ES-I3 (cell line): ENCODE measurements around the gene PTMA.
"Not testable (repeated sequence)": the region's sequence is repeated elsewhere in the genome, so short reads cannot be mapped to it uniquely, and the experiment has no call there.

ENCODE experiments used
- H3K36me3 ChIP-seq: 2 replicates; pipeline ENCODE4 v1.6.1; 2013; ENCODE audit warnings: mild to moderate bottlenecking, low read length, control low read depth, moderate library complexity; ENCODE audit not compliant: insufficient read depth
- H3K4me1 ChIP-seq: 2 replicates; pipeline ENCODE4 v1.6.1; 2013; ENCODE audit warnings: mild to moderate bottlenecking, control low read depth, low read length; ENCODE audit not compliant: insufficient read depth
- H3K9ac ChIP-seq: 2 replicates; pipeline ENCODE4 v1.6.1; 2013; ENCODE audit warnings: low read depth, mild to moderate bottlenecking, low read length, moderate library complexity
- H3K9me3 ChIP-seq: 2 replicates; pipeline ENCODE4 v1.6.1; 2013; ENCODE audit warnings: mild to moderate bottlenecking, low read length, moderate library complexity; ENCODE audit not compliant: control insufficient read depth, insufficient read depth

Gene PTMA

DNA sequence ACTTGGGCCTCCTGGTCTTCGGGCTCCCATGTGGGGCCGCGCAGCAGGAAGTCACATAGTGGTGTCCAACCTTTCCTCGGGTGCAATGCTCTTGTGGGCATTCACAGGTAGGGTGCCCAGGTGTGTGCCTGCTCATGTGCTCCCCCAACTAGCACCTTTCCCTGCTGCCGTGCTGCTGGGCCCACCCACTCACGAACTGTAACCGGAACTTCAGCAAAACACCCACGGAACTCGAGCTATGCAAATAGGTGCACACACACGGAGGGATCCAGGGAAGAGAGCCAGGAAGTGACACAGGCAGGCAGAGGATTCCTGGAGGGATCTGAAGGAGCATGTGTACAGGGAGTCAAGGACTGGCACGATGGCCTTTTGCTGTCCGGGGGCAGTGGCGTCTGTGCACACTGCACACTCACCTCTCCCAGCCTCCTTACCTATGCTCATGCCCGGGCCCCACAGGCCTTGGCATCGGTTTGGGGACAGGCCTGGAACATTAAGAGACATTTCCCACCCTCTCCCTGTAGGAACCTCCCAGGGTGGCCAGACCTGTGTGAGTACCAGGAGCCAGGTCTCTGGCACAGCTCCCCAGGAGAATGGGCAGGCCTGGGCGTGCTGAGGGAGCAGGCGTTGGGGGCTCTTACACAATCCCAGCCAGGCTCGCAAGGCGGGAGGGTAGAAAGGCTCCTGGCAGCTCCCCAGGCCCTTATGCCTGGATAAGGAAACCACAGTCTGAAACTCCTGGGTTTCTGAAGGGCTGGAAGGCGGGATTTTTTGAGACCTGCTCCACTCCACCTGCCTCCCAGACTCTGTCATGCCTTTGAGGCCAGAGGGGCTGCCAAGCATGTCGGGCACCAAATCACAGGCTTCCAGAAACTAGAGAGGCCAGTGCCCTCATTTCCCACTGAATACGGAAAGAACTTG lies 6.6 kb upstream of the PTMA start:
- Histone ChIP-seq H3K36me3 (no peaks in the 10 kb centered on the region), H3K4me1 (peaks cover 4% of the 10 kb centered on the region; the same call in 1 of the 2 replicates), H3K9me3 (no peaks in the 10 kb centered on the region), H3K9ac (no peak overlapping the region)

DNA sequence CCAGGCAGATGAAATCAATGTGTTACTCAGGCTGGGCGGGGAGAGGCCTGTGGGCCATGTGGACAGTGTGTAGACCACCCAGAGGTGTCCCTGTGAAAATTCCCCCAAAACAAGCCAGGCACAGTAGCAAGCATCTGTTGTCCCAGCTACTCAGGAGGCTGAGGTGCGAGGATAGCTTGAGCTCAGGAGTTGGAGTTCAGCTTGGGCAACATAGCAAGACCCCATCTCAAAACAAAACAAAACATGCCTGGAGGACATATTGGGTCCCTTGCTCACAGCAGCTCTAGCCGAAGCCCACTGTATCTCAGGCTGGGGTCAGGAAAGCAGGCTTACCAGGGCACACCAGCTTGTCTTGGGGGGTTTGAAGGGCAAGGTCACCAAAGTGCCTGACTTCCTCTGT lies 4.3 kb upstream of the PTMA start:
- no peak overlapping the region for H3K9ac ChIP-seq
- peaks cover 4% of the 10 kb centered on the region; the same call in 1 of the 2 replicates for H3K4me1 ChIP-seq
- H3K36me3 ChIP-seq: no peaks in the 10 kb centered on the region
- H3K9me3 ChIP-seq: no peaks in the 10 kb centered on the region

DNA sequence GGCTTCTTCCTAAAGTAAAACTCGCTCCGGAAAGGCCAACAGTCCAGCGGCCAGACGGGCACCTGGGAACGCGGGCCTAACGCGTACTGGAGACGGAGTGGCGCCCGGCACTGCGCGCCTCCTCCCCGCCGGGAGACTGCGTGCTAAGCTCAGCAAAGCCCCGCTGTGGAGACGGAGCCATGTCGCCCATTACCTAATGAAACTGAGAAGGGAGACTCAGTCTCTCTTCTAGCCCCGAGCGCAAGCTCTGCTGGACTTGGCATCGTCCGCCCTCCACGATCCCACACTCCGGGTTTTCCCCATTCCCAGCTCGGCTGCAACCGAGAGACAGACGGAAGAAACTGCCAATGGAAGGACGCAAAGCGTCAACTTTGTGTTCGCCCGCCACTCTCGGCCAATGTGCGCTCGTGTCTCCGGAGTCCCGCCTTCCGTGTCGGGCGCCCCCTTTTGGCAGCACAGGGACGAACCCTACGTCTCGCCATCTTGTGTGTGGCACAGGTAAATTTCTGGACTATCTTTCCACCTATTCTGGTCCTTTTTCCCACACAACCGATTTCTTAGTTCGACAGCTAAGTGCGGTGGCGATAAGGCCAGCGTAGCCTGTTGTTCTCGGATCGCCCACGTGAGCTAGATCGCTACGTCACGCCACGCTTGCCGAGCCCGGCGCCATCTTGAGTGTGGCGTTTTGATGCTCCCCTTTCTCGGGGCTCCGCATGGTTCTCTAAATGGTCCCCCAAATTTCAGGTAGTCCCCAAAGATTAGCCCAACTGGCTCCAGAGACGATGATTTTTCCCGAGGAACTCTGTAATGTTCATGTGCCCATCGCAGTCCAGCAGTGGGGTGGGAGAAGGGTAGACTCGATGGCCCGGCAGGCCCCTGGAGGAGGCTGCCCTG lies 1.3 kb upstream of the PTMA start:
- Histone ChIP-seq H3K36me3 (peaks cover 9% of the 10 kb centered on the region), H3K9ac (peak overlapping the region; percentile 90), H3K9me3 (no peaks in the 10 kb centered on the region), H3K4me1 (peaks cover 7% of the 10 kb centered on the region; the same call in 1 of the 2 replicates)

DNA sequence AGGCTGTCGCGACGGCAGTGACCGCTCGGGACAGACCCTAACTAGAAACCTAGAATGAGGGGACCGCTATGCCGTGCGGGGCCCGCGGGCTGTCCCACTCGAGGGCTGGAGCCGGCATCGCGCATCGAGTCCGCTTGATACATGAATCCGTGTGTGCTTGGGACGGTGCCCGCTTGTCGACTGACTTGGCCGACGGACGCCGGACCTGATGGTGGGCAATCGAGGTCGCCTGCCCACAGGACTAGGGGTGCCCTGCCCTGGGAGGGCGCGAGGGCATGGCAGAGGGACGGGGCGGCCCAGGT lies 749 bp upstream of the PTMA start:
- Histone ChIP-seq H3K36me3 (peaks cover 15% of the 10 kb centered on the region), H3K4me1 (peaks cover 9% of the 10 kb centered on the region; the same call in 1 of the 2 replicates), H3K9ac (peak overlapping the region; percentile 90), H3K9me3 (no peaks in the 10 kb centered on the region)

DNA sequence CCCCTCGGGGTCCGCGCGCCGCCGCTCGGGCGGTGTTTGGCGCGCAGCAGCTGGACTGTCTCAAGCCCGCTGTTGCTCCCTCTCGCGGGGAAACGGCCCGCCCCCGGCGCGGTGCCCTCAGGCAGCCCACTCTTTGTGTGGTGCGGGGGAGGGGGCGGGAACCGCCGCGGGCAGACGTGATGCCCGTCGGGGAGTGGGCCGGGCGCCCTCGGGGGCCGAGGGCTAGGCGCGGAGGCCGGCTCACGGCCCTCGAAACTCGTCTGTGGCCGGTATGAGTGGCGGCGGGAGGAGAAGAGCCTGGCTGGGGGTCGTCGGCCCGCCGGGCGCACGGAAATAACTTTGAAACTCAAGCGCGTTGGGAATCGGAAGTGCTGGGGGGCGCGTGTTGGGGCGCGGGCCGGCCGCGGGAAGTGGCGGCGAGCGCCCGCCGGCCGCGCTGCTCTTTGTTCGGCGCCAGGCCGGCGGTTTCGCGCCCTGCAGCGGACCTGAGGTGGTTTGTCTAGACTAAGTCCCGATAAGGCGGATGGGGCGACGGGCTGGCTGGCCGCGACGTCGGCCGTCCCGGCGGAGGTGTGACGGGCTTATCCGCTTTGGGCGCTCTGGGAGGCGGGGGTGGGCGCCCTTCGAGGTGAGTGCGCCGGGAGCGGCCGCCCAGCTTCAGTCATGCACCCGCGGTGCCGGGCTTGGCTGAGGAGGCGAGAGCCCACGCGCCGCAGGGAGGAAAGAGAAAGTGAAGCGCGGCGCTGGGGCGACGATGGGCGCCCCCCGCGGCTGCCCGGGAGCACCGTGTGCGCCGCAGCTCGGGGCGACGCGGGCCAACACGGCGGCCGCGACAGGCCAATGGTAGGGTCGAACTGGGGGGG lies 679 bp downstream of the PTMA start:
- no peaks in the 10 kb centered on the region for H3K9me3 ChIP-seq
- H3K36me3 ChIP-seq: peaks cover 15% of the 10 kb centered on the region
- H3K9ac ChIP-seq: peak overlapping the region; percentile 90
- peaks cover 9% of the 10 kb centered on the region; the same call in 1 of the 2 replicates for H3K4me1 ChIP-seq

DNA sequence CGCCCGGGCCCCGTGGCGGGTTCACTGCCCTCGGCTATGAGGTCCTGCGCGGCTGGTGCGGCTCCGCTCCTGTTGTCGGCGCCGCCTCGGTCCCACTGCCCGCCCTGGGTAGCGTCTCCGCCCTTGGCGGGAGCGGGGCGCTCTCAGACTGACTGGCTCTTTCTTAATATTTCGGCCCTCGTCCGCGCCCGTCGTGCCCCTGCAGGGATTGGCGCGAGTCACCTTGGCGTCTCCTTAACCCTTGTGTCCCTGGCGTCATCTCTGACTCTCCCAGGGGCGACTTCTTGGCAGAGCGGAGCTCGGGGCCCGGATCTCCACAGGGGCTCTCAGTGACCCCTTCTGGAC lies 1.3 kb downstream of the PTMA start:
- H3K9me3 ChIP-seq: no peaks in the 10 kb centered on the region
- peaks cover 9% of the 10 kb centered on the region; the same call in 1 of the 2 replicates for H3K4me1 ChIP-seq
- H3K36me3 ChIP-seq: peaks cover 15% of the 10 kb centered on the region
- H3K9ac ChIP-seq: peak overlapping the region; percentile 90

DNA sequence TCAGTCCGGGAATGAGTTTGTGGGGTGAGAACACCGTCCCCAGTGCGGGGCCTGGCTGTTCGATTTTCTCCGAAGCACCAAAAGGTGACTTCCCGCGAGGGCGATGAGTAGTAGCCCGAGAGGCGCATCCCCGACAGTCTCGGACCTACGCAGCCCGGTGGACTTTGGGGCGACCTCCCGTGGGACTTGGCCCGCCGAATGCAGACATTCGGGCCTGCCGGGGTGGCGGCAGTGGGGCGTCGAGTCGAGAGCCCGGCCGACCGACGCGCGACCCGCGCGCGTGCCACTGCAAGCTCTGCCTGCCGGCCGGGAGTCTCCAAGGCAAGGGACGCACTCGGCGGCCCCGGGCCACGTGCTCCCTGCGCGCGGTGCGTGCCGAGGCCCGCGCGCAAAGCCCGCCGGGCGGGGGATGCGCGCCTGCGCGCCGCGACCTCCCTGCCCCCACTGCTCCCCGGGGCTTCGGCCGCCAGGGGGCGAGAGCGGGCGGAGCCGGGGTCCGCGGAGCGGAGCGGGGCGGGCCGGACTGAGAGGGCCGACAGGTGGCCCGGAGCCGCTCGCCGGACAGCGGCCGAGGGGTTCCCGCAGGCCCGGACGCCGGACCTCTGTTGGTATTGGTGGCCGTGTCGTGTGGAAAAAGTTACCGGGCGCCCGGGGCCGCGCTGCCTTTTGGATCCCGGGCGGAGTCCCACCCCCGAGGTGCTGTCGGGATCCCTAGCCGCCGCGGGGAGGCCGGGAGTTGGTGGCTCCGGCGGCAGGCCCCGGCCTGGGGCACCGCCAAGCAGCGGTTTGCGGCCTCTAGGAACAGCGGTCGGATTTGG lies 1.9 kb downstream of the PTMA start:
- H3K9me3 ChIP-seq: no peaks in the 10 kb centered on the region
- H3K9ac ChIP-seq: peak overlapping the region; percentile 90
- peaks cover 9% of the 10 kb centered on the region; the same call in 1 of the 2 replicates for H3K4me1 ChIP-seq
- H3K36me3 ChIP-seq: peaks cover 15% of the 10 kb centered on the region

DNA sequence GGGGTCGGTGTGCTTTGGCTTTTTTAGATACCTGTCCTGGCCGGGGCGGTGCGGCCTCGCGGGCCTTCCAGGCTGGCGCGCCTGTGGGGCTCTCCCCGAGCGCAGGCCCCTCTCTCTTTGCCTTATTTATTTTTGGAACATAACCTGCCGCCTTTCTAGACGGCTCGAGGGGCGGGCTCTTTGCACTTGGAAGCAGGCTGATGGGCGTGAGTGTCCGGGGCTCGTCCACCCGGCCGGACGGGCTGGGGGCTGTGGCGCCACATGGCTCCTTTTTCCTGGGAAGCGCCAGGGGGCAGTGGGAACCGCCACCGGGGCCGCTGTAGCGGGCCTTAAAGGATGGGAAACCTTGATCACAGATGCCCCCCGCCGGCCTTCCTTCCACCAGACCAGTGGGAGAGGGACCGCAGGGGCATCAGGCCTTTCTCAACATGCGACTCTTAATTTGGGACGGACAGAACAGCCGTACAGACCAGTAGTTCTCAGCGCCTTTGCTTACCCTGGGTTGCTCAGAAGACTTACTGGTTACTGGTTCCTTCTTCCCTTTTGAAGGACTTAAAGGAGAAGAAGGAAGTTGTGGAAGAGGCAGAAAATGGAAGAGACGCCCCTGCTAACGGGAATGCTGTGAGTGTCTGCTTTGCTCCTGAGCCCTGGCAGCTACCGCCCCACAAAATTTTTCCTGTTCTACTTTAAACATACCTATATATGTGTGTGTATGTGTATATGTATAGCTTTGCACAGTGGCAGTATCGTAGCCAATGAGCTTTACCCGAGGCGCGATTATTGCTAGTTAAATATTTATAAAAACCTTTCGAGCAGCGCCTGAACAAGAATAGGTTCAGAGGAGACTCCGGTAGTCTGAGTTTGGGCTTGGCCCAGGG lies 2.7 kb downstream of the PTMA start:
- Histone ChIP-seq H3K9me3 (no peaks in the 10 kb centered on the region), H3K36me3 (peaks cover 15% of the 10 kb centered on the region), H3K4me1 (peaks cover 9% of the 10 kb centered on the region; the same call in 1 of the 2 replicates), H3K9ac (peak overlapping the region; percentile 90)

DNA sequence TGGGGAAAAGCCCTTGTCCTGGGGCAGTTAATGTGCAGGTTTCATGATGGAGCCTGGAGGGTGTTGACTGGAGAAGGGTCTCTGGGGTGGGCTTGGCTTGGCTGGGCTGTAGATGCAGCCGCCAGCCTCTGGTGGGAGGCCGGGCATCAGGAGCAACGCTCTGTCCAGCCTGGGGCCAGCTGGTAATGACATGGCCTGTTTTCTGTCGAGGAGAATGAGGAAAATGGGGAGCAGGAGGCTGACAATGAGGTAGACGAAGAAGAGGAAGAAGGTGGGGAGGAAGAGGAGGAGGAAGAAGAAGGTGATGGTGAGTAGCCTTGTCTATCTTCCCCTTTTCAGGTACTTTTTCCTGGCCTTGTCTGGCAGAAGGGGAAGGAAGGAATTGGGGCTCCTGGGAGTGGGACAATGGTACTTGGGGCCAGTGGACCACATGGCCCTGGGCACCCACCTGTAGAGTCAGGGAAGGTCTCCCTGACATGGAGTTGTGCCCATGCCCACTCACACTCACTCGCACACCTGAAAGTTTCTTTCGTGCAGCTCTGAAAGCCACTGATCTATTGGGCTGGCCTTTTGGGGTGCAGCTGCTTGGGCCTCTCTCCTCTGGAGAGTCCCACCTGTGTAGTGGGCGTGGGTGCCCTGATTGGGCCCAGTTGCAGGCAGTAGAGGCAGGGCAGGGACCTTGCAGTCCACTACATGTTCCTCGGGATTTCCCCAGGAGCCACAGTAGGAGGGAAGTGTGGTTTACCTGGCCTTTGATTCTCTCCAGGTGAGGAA lies 3.5 kb downstream of the PTMA start:
- H3K4me1 ChIP-seq: peaks cover 12% of the 10 kb centered on the region; the same call in 1 of the 2 replicates

DNA sequence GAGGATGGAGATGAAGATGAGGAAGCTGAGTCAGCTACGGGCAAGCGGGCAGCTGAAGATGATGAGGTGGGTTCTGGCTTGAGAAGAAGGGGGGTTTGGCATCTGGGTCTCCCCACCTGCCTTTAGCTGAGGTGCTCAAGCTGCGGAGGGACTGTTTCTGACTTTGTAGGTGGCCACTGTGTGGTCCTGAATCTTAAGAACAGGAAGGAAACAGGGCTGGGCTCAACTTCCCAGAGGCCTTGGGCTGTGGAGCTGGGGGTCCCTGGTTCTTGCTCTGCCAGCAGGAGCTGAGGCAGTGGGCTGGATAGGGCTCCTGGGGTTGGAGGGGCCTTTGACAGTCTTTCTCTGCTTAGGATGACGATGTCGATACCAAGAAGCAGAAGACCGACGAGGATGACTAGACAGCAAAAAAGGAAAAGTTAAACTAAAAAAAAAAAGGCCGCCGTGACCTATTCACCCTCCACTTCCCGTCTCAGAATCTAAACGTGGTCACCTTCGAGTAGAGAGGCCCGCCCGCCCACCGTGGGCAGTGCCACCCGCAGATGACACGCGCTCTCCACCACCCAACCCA lies 4.2 kb downstream of the PTMA start:
- H3K36me3 ChIP-seq: peaks cover 15% of the 10 kb centered on the region

More for the DNA sequence above, 3.5 kb downstream of the PTMA start:
- Histone ChIP-seq H3K9ac (peak overlapping the region; percentile 90), H3K9me3 (no peaks in the 10 kb centered on the region), H3K36me3 (peaks cover 15% of the 10 kb centered on the region)

DNA sequence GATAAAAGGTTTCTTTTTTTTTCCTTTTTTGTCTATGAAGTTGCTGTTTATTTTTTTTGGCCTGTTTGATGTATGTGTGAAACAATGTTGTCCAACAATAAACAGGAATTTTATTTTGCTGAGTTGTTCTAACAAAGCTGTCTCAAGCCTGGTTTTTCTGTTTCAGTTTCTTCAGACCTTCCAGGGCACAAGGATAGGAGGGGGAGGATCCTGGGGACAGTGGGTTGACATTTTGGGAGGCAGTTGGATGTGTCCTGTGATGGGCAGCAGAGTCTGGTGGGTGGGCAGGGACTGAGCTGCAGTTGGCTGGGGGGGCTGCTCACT lies 5.0 kb downstream of the PTMA start:
- Histone ChIP-seq H3K4me1 (peaks cover 19% of the 10 kb centered on the region; the same call in 1 of the 2 replicates), H3K36me3 (peaks cover 15% of the 10 kb centered on the region)
- H3K9ac ChIP-seq, H3K9me3 ChIP-seq: not testable (repeated sequence)

More for the DNA sequence above, 4.2 kb downstream of the PTMA start:
- Histone ChIP-seq H3K9ac (peak overlapping the region; percentile 90; the same call in 1 of the 2 replicates), H3K4me1 (peaks cover 12% of the 10 kb centered on the region; the same call in 1 of the 2 replicates)
- not testable (repeated sequence) for H3K9me3 ChIP-seq
